Coronary artery (tissue), 2 donors: ENCODE data around the gene AUTS2.

Experiments used
- DNase-seq: peaks from one replicate; pipeline ENCODE4 v3.0.0-alpha.2; 2017; ENCODE audit warnings: low spot score
- H3K27ac ChIP-seq, 2 donors: fragments of 200-600 bp; sonication (generic); one replicate each; pipeline ENCODE4 v1.5.1; 2016 to 2019
- H3K4me3 ChIP-seq: fragments of 200-600 bp; sonication (generic); 2 replicates; pipeline ENCODE4 v1.5.1; 2016; ENCODE audit warnings: mild to moderate bottlenecking, moderate library complexity
- CTCF ChIP-seq: fragments of 200-600 bp; sonication (generic); IDR thresholded peaks from one replicate; pipeline ENCODE4 v1.5.1; 2019; ENCODE audit warnings: antibody characterized with exemption

AUTS2 gene

GRCh38 chr7:70131817-70132216, 533.5 kb downstream of the AUTS2 start:
- H3K27ac ChIP-seq: no peak overlapping the region
- TF ChIP-seq CTCF: no peak
- DNase-seq: no peak
- H3K4me3 ChIP-seq: no peak overlapping the region

GRCh38 chr7:70132226-70132851, 534.1 kb downstream of the AUTS2 start:
- TF ChIP-seq CTCF: no peak
- Histone ChIP-seq H3K27ac (no peak overlapping the region), H3K4me3 (no peak overlapping the region)
- no peak for DNase-seq

- DNase-seq: no peak
- H3K4me3 ChIP-seq: no peak overlapping the region
- no peak for TF ChIP-seq CTCF
- H3K27ac ChIP-seq: no peak overlapping the region
Measured at GRCh38 chr7:70132852-70133690, 534.8 kb downstream of the AUTS2 start.

- no peak overlapping the region for H3K27ac ChIP-seq
- DNase-seq: no peak
- TF ChIP-seq CTCF: no peak
- H3K4me3 ChIP-seq: no peak overlapping the region
Measured at GRCh38 chr7:70134029-70134770, 535.9 kb downstream of the AUTS2 start.

GRCh38 chr7:70135656-70136055, 537.4 kb downstream of the AUTS2 start:
- no peak for TF ChIP-seq CTCF
- no peak for DNase-seq
- no peak overlapping the region for H3K27ac ChIP-seq
- no peak overlapping the region for H3K4me3 ChIP-seq

GRCh38 chr7:70137126-70137525, 538.9 kb downstream of the AUTS2 start:
- no peak overlapping the region for H3K27ac ChIP-seq
- no peak for DNase-seq
- no peak overlapping the region for H3K4me3 ChIP-seq
- no peak for TF ChIP-seq CTCF
